ENCODE measurements around the gene EPG5.

EPG5 gene

GRCh38 chr18:46010050-46010449, 42.9 kb upstream of the EPG5 start:
- TF ChIP-seq CTCF (IDR thresholded peaks at IDR 0.05; ENCODE audit: insufficient read depth, low read length) (no peak), POLR2AphosphoS5 (IDR thresholded peaks at IDR 0.05; ENCODE audit: low read depth) (no peak), REST (IDR thresholded peaks at IDR 0.05; ENCODE audit: insufficient replicate concordance, low read depth) (no peak), SPI1 (IDR thresholded peaks at IDR 0.05; ENCODE audit: borderline replicate concordance, low read depth) (no peak), GABPA (IDR thresholded peaks at IDR 0.05; ENCODE audit: low read depth) (no peak)
- no peak for DNase-seq (ENCODE audit: low read depth in 1 of 2, low spot score in 1 of 2)
- peak overlapping the region; percentile 73 for H3K27ac ChIP-seq (replicated peaks)

GRCh38 chr18:46009125-46009840, 42.2 kb upstream of the EPG5 start:
- Histone ChIP-seq H3K4me3 (replicated peaks; ENCODE audit: insufficient read depth, low read length) (no peak overlapping the region), H3K27me3 (ENCODE audit: insufficient read depth, poor library complexity, severe bottlenecking) (no peaks in the 10 kb centered on the region), H3K27ac (replicated peaks) (peak overlapping the region; percentile 73)
- no peak for TF ChIP-seq REST (IDR thresholded peaks at IDR 0.05; ENCODE audit: insufficient replicate concordance, low read depth)
- TF ChIP-seq CTCF (IDR thresholded peaks at IDR 0.05; ENCODE audit: insufficient read depth, low read length) = no peak
- peak; percentile 77 for TF ChIP-seq SPI1 (IDR thresholded peaks at IDR 0.05; ENCODE audit: borderline replicate concordance, low read depth)
- no peak for TF ChIP-seq GABPA (IDR thresholded peaks at IDR 0.05; ENCODE audit: low read depth)
- peak; percentile 10; the same call in 1 of the 2 replicates for TF ChIP-seq POLR2AphosphoS5 (IDR thresholded peaks at IDR 0.05; ENCODE audit: low read depth)
- DNase-seq (ENCODE audit: low read depth in 1 of 2, low spot score in 1 of 2) = peak; percentile 75 to 89

More at GRCh38 chr18:46010050-46010449, 42.9 kb upstream of the EPG5 start:
- H3K27me3 ChIP-seq (ENCODE audit: insufficient read depth, poor library complexity, severe bottlenecking) = no peaks in the 10 kb centered on the region
- H3K4me3 ChIP-seq (replicated peaks; ENCODE audit: insufficient read depth, low read length) = no peak overlapping the region

- H3K27me3 ChIP-seq (ENCODE audit: insufficient read depth, poor library complexity, severe bottlenecking) = no peaks in the 10 kb centered on the region
- no peak for TF ChIP-seq GABPA (IDR thresholded peaks at IDR 0.05; ENCODE audit: low read depth)
- no peak for TF ChIP-seq SPI1 (IDR thresholded peaks at IDR 0.05; ENCODE audit: borderline replicate concordance, low read depth)
- TF ChIP-seq POLR2AphosphoS5 (IDR thresholded peaks at IDR 0.05; ENCODE audit: low read depth) = no peak
- TF ChIP-seq CTCF (IDR thresholded peaks at IDR 0.05; ENCODE audit: insufficient read depth, low read length) = no peak
- TF ChIP-seq REST (IDR thresholded peaks at IDR 0.05; ENCODE audit: insufficient replicate concordance, low read depth) = no peak
- no peak for DNase-seq (ENCODE audit: low read depth in 1 of 2, low spot score in 1 of 2)
- peak overlapping the region; percentile 73 for H3K27ac ChIP-seq (replicated peaks)
- no peak overlapping the region for H3K4me3 ChIP-seq (replicated peaks; ENCODE audit: insufficient read depth, low read length)
Observed at GRCh38 chr18:46008531-46008930, 41.4 kb upstream of the EPG5 start.
